ENCODE data around the gene TECR. TPM values are rescaled to one million over a fixed set of nuclear protein-coding genes. Genes with fewer than 3 reads are reported as not detected.
"Not testable (repeated sequence)": the region's sequence is repeated elsewhere in the genome, so short reads cannot be mapped to it uniquely, and the experiment has no call there.

TECR gene, protein sequence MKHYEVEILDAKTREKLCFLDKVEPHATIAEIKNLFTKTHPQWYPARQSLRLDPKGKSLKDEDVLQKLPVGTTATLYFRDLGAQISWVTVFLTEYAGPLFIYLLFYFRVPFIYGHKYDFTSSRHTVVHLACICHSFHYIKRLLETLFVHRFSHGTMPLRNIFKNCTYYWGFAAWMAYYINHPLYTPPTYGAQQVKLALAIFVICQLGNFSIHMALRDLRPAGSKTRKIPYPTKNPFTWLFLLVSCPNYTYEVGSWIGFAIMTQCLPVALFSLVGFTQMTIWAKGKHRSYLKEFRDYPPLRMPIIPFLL
- 169 and 181 TPM in 2 replicates for total RNA-seq (2014; rRNA removed; shearing (Covaris generic); ENCODE audit: low replicate concordance)

DNA sequence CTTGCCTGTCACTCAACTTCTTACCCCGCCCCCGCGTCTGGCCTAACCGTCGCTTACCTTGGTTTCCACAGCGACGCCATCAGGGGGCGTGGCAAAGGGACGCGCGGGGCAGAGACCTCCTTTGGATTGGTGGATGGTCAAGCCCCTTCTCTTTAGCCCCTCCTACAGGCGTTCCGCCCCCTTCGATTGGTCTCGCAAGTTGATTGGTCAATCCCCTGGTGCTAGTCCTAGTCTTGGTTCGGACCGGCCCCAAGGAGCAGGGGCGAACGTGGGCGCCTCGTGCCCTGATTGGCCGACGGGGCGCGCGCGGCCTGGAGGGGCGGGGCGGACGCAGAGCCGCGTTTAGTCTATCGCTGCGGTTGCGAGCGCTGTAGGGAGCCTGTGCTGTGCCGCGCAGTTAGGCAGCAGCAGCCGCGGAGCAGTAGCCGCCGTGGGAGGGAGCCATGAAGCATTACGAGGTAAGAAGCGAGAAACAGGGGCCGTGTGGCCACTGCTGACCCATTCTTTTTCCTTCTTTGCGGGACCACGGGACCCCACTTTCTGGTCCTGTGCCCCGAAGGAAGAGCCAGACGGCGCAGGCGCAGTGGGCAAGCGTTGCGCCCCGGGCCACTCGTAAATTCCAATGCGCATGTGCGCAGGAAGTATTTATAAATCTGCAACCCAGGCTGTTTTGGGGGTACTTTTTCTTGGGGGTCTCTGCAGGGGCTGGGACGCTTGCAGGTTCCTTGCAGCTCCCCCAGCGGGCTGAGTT, at the start of gene TECR:
TECR (plus strand) TSS at position 341 of the 751 bp plus-strand sequence; CDS start at position 444, 103 bp downstream.
- peak; percentile 100 for DNase-seq (ENCODE audit: low read depth)
- in situ Hi-C loops (cut with HindIII; ENCODE audit: low pct_unique_long_range_greater_than_20kb, low sequenced_read_pairs): no loop called here

DNA sequence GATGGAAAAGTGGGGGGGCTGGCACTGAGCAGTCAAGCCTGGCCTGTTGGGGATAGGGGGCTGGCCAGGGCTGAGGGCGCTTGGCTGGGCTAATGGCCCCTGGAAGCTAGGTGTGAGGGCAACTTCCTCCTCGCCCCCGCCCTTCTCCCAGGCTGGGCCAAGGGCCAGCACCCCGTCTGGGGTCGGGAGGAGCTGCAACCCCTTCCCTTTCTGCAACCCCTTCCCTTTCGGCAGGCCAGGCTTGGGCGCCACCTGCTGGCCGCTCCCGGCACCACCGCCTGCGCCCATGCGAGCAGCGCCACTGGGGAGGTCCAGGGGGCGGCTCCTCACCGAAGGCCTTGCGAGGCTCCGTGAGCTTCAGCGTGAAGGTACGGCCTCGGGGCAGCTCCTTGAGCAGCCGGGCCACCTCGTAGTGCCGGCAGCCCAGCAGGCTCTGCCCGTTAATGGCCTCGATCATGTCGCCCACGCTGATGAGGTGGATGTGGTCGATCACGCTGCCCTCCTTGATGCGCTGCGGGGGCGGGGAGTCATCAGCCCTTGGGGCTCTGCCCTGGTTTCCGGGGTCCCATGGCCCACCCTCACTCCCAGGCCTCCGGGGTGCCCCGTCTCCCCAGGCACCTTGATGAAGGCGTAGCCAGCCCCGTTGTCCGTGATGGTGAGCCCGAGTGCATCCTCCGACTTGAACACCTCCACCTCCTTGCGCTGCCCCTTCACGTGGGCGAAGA, 49.3 kb upstream of the TECR start:
- in situ Hi-C loops (cut with HindIII; ENCODE audit: low pct_unique_long_range_greater_than_20kb, low sequenced_read_pairs): no loop called here
- no peak for DNase-seq (ENCODE audit: low read depth)

DNA sequence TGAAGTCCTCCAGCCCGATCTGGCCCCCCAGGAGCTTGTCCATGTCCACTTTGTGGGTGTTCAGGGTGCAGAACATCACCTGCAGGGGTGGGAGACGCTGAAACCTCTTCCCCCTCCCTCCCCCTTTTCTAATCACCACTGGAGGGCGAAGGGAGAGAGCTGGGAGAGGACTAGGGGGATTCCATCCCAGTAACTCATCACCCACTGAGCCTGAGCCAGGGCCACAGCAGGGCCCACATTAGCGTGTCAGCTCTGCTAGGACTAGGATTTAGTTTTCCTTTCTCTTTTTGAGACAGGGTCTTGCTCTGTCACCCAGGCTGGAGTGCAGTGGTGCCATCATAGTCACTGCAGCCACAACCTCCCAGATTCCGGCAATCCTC, 48.7 kb upstream of the TECR start:
- no peak for DNase-seq (ENCODE audit: low read depth)
- in situ Hi-C loops (cut with HindIII; ENCODE audit: low pct_unique_long_range_greater_than_20kb, low sequenced_read_pairs): no loop called here

DNA sequence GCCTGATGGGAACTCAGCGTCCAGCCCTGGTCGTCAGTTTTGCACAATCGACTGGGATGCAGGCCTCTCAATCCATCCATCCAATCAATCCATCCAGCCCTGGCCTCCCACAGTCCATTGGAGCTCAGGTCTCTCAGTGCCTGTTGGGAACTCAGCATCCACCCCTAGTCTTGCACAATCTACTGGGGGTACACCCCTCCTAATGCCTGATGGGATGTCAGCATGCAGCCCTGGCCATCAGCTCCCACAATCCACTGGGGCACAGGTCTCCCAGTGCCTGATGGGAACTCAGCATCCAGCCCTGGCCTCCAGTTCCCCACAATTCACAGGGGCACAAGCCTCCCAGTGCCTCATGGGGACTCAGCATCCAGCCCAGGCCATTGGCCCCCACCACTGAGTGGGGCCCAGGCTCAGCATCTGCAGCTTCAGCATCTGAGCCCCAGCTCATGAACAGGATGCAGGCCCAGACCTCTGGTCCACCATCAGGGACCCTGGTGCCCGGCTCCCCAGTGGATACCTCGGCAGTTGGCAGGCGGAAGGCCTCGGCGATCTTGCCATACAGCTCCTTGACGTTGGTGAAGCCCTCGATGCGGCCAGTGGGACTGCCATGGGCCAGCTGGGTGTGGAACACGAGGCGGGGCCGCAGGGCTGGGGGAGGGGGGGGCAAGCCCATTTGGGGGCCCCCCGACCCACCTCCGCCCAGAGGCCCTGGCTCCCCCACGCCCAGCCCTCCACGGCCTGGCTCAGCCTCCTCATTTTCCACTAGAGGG, 47.0 kb upstream of the TECR start:
- in situ Hi-C loops (cut with HindIII; ENCODE audit: low pct_unique_long_range_greater_than_20kb, low sequenced_read_pairs): no loop called here
- DNase-seq (ENCODE audit: low read depth): no peak

DNA sequence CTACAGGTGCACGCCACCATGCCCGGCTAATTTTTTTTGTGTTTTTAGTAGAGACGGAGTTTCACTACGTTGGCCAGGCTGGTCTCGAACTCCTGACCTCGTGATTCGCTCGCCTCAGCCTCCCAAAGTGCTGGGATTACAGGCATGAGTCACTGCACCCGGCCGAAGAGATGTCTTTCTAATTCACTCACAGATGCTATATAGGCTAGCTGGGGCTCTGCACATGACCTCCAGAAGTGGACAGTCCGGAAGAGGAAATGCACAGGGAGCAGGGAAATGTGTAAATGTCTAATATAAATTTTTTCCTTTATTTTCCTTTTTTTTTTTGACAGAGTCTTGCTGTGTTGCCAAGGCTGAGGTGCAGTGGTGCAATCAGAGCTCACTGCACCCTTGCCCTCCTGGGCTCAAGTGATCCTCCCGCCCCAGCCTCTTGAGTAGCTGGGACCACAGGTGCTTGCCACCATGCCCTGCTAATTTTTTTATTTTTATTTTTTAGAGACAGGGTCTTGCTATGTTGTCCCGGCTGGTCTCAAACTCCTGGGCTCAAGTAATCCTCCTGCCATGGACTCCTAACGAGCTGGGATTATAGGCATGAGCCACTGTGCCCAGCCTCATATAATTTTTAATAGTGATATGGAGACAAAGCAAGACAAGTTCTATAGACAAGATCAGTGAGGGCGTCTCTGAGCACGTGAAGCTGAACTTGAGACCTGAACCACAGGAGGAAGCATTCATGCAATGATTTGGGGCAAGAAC, 41.8 kb upstream of the TECR start:
- no peak for DNase-seq (ENCODE audit: low read depth)
- in situ Hi-C loops (cut with HindIII; ENCODE audit: low pct_unique_long_range_greater_than_20kb, low sequenced_read_pairs): no loop called here

DNA sequence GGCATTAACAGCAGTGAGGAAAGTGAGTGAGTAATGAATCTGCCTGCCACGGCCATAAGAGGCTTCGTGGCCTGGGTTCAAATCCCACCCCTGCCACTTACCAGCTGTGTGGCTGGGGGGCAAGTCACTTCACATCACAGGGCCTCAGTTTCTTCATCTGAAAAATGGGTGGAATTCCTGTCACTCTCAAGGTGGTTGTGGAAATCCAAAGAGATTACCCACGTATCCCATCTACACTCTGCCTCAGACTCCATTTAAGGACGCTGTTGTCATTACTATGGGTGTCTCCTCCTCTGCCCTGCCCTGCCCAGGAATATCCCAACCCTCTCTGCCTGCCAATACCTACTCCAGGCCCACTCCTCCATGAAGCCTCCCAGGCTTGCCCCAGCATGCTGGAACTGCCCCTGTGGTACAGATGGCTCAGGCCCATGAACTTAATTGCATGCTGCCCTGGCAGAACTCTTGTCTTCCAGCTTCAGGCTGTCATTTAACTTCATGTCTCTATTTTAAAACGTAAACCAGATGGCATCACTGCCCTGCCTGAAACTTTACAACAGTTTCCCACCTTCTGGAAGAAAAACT, 36.5 kb upstream of the TECR start:
- in situ Hi-C loops (cut with HindIII; ENCODE audit: low pct_unique_long_range_greater_than_20kb, low sequenced_read_pairs): no loop called here
- no peak for DNase-seq (ENCODE audit: low read depth)

DNA sequence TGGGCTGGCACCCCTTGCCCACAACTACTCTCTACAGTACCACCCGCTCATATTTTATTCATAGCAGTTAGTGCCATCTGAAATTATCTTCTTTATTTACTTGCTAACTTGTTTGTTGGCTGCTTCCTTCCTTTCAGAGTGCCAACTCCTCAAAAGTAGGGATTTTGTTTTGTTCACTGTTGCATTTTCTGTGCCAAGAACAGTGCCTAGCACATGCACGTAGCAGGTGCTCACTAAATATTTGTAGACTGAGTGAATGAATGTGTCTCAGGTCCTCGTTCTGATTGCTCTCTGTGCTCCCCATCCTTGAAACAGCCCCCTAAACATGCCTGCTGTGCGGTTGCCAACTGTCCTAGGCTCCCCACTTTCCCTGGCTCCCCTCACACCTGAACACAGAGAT, 35.0 kb upstream of the TECR start:
- in situ Hi-C loops (cut with HindIII; ENCODE audit: low pct_unique_long_range_greater_than_20kb, low sequenced_read_pairs): no loop called here
- no peak for DNase-seq (ENCODE audit: low read depth)

DNA sequence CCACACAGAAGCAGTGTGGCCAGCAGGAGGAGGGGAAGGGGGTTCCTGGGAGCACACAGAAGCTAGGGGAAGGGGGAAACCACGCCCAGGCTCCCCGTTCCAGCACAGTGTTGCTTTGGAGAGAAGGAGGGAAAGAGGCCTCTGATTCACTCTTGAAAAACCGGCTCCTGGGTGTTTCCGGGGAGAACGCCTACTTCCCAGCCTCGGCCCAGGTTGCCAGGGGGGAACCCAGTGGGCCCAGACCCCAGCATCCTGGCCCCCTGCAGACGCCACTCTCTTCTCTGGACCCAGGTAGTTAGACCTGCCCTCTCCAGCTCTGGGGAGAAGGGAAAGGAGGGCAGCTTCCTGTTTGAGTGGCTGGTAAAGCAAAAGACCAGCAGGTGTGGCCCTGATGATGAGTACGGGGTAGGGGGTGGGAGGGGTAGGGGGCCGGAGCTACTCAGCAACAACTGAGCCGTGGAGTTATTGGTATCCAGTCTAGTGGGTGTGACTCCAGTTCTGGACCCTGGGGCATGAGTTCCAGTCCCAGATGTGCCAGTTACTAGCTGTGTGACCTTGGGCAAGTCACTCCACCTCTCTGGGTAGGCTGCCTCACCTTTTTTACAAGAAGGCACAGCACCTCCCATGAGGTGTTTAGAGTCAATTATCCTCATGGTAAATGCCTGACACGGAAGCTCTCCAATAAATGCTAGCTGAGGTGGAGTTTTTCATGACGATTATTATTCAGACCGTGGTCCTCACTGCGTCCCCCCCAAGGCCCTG, 34.3 kb upstream of the TECR start:
- no peak for DNase-seq (ENCODE audit: low read depth)
- in situ Hi-C loops (cut with HindIII; ENCODE audit: low pct_unique_long_range_greater_than_20kb, low sequenced_read_pairs): no loop called here

DNA sequence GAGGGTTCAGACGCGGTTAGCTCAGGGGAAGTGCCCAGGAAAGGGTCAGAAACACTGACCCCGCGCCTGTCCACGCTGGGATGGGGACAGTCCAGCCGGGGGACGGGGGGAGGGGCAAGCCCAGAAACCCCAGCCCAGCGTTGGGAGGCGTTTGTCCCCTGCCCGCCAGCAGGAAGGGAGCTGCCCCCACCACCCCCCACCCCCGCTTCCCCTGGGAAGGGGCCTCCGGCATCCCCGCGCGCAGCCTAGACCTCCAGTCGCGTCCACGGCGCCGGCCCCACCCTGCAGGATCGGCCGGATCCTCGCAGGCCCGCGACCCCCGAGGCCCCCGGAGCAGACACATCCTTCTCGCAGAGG, 33.7 kb upstream of the TECR start:
- in situ Hi-C loops (cut with HindIII; ENCODE audit: low pct_unique_long_range_greater_than_20kb, low sequenced_read_pairs): no loop called here
- no peak for DNase-seq (ENCODE audit: low read depth)

DNA sequence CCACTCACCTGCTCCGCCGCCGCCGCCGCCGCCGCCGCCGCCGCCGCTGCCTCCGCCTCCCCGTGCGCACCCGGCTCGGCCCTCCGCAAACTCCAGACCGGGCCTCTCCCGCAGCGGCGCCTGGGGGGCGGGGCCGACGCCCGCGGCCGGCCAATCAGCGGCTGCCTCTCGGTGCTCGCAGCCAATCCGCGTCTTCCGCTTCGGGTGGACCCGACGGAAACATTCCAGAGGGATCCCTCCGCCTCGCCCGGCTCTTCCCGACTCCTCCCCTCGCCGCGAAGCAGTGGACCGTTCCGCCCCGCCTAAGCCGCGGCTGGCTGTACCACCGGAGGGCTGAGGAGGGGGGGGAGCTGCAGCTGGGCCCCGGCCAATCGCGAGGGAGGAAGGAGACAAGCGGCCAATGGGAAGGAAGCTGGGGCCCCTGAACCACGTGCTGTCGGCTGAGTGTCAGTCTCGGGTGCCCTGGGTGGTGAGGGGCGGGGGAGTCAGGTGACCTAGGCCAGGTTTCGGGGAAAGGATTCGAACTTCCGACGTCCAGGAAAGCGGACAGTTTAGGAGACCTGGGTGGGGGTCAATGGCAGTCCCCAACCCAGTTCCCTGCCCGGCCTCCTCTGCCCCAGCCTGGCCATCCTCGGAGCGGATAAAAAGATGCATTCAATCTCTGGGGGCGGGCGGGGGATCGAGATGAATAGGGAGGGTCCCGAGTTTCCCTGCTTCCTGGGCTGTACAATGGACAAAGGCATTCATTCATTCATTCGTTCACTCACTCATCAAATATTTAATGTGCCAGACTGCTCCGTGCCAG, 33.2 kb upstream of the TECR start, which contains the start of gene GIPC1:
GIPC1 (minus strand) TSS at position 99 of the 805 bp plus-strand sequence. CDS start 13,151 bp downstream, outside the sequence.
- in situ Hi-C loops (cut with HindIII; ENCODE audit: low pct_unique_long_range_greater_than_20kb, low sequenced_read_pairs): no loop called here
- DNase-seq (ENCODE audit: low read depth): peak; percentile 100

DNA sequence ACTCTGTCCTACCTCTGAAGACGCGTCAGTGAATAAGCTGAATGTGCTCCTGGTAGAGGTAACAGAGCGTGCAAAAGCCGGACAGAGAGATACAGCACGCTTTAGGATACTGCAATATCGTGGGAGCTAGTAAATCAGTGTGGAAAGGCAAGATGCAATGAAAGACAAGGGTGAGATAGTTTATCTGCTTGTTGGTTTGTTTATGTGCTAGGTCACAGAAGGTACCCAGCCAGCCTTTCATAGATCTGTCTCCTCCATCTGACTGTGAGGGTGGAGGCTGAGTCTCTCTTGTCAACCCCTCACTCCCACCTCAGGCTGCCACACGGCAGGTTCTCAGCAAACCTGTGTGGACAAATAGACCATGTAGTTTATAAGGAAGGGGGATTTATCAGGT, 32.6 kb upstream of the TECR start:
- in situ Hi-C loops (cut with HindIII; ENCODE audit: low pct_unique_long_range_greater_than_20kb, low sequenced_read_pairs): no loop called here
- peak; percentile 73 for DNase-seq (ENCODE audit: low read depth)

DNA sequence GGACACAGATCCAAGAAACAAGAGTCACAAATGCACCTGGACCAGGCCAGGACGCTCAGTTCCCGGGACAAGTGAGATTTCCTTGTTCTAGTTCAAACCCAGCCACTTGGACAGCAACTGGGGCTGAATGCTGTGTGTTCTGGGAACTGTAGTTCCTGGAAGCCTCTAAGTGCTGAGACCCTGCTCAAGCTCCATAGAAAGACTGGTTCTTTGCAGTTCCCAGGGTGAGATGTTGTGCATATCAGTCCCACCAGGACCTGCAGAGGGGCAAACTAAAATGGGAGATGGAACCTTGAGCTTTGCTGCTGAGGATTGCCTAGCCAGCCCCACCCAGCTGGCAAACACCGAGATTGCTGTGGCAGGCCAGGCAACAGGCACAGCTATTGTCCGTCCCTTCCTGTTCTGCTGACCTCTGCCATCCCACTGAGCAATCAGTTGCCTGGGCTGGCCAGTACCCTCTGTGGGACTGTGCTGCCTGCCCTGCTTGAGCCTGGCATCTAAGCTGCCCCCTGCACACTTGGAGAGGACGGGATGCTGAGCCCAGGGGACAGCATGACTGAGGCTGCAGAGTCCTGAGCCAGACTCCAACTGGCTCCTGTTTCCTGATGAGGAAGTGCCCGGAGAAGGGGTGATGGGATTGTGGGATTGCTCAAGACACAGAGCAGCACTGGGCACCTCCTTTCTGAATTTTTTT, 32.0 kb upstream of the TECR start:
- in situ Hi-C loops (cut with HindIII; ENCODE audit: low pct_unique_long_range_greater_than_20kb, low sequenced_read_pairs): no loop called here
- DNase-seq (ENCODE audit: low read depth): no peak

DNA sequence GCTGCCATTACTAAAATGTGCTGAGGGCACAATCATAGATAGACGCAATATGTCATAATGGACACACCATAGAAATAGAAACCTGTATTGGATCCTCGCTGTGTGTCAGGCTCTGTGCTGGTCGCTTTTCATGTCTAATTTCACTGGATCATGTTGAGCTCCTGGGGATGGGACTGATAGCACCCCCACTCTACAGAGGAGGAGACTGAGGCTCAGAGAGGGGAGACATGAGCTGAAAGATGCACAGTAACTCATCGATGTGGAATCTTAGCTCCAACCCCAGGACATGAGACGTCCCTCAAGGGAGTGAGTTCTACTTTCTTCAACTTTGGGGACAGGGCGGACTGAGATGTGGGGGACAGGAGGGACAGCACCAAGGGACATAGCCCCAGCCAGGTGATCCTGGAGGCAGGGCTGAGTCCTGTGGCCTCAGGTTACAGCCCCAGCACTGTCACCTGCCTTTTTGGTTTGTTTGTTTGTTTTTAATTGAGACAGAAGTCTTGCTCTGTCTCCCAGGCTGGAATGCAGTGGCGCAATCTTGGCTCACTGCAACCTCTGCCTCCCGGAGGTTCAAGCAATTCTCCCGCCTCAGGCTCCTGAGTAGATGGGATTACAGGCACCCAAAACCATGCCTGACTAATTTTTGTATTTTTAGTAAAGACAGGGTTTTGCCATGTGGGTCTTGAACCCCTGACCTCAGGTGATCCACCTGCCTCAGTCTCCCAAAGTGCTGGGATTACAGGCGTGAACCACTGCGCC, 26.9 kb upstream of the TECR start:
- in situ Hi-C loops (cut with HindIII; ENCODE audit: low pct_unique_long_range_greater_than_20kb, low sequenced_read_pairs): no loop called here
- DNase-seq (ENCODE audit: low read depth): peak; percentile 41

DNA sequence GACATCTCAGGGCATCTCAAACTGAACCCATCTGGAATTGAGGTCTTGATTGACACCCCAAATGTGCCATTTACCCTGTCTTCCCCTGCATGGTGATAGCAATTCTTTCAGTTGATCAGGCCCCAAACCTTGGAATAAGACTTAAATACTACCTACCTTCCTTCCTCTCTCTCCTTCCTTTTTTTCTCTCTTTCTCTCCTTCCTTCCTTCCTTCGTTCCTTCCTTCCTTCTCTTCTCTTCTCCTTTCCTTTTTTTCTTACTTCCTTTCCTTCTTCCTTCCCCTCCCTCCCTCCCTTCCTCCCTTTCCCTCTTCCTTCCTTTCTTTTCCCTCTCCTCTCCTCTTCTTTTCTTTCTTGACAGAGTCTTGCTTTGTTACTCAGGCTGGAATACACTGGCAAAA, 26.1 kb upstream of the TECR start:
- in situ Hi-C loops (cut with HindIII; ENCODE audit: low pct_unique_long_range_greater_than_20kb, low sequenced_read_pairs): no loop called here
- no peak for DNase-seq (ENCODE audit: low read depth)

DNA sequence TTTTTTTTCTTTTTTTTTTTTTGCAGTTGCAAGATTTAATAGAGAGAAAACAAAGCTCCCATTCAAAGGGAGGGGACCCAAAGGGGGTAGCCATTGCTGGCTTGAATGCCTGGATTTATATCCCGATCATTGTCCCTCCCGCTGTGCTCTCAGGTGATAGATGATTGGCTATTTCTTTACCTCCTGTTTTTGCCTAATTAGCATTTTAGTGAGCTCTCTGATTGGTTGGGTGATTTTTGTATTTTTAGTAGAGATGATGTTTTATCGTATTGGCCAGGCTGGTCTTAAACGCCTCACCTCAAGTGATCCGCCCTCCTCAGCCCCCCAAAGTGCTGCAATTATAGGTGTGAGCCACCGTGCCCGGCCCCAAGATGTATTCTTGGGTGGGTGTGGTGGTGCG, 24.8 kb upstream of the TECR start:
- DNase-seq (ENCODE audit: low read depth); in situ Hi-C loops (cut with HindIII; ENCODE audit: low pct_unique_long_range_greater_than_20kb, low sequenced_read_pairs): not testable (repeated sequence)

Measured in Caki2 (cell line).